ENCODE results near the gene BTN3A1.
A peak's percentile ranks its signal among the peaks of the same experiment; 100 is the strongest.
"Not testable (repeated sequence)": the region's sequence is repeated elsewhere in the genome, so short reads cannot be mapped to it uniquely, and the experiment has no call there.

Gene BTN3A1

GRCh38 chr6:26415036-26415614 lies 13.1 kb downstream of the BTN3A1 start:
- no peak for DNase-seq (ENCODE audit: low spot score)

GRCh38 chr6:26415791-26416190 lies 13.7 kb downstream of the BTN3A1 start:
- DNase-seq (ENCODE audit: low spot score), result no peak

- no peak for DNase-seq (ENCODE audit: low spot score)
Measured at GRCh38 chr6:26416288-26416687, 14.2 kb downstream of the BTN3A1 start.

GRCh38 chr6:26418077-26418476 lies 16.0 kb downstream of the BTN3A1 start:
- DNase-seq (ENCODE audit: low spot score), result not testable (repeated sequence)

- not testable (repeated sequence) for DNase-seq (ENCODE audit: low spot score)
Measured at GRCh38 chr6:26418795-26419194, 16.7 kb downstream of the BTN3A1 start.

GRCh38 chr6:26420688-26421171 lies 18.7 kb downstream of the BTN3A1 start:
- DNase-seq (ENCODE audit: low spot score), result no peak

GRCh38 chr6:26421259-26422144 lies 19.4 kb downstream of the BTN3A1 start:
- DNase-seq (ENCODE audit: low spot score), result peak; percentile 90

- DNase-seq (ENCODE audit: low spot score), result no peak
Measured at GRCh38 chr6:26422329-26422728, 20.3 kb downstream of the BTN3A1 start.

- no peak for DNase-seq (ENCODE audit: low spot score)
Measured at GRCh38 chr6:26426691-26427450, 24.8 kb downstream of the BTN3A1 start.

- DNase-seq (ENCODE audit: low spot score), result no peak
Measured at GRCh38 chr6:26427451-26427809, 25.4 kb downstream of the BTN3A1 start.

GRCh38 chr6:26428206-26428605 lies 26.1 kb downstream of the BTN3A1 start:
- no peak for DNase-seq (ENCODE audit: low spot score)

- no peak for DNase-seq (ENCODE audit: low spot score)
Measured at GRCh38 chr6:26430787-26431186, 28.7 kb downstream of the BTN3A1 start.

- DNase-seq (ENCODE audit: low spot score), result peak; percentile 26
Measured at GRCh38 chr6:26431258-26432172, 29.4 kb downstream of the BTN3A1 start.

GRCh38 chr6:26432627-26433201 lies 30.6 kb downstream of the BTN3A1 start:
- no peak for DNase-seq (ENCODE audit: low spot score)

- not testable (repeated sequence) for DNase-seq (ENCODE audit: low spot score)
Measured at GRCh38 chr6:26433680-26434079, 31.6 kb downstream of the BTN3A1 start.

GRCh38 chr6:26436018-26436417 lies 33.9 kb downstream of the BTN3A1 start:
- no peak for DNase-seq (ENCODE audit: low spot score)

- no peak for DNase-seq (ENCODE audit: low spot score)
Measured at GRCh38 chr6:26437550-26437949, 35.5 kb downstream of the BTN3A1 start.

GRCh38 chr6:26438000-26438399 lies 35.9 kb downstream of the BTN3A1 start:
- no peak for DNase-seq (ENCODE audit: low spot score)

GRCh38 chr6:26439151-26440125 lies 37.4 kb downstream of the BTN3A1 start:
- no peak for DNase-seq (ENCODE audit: low spot score)

GRCh38 chr6:26440977-26441358 lies 38.9 kb downstream of the BTN3A1 start:
- DNase-seq (ENCODE audit: low spot score), result no peak

Data from AG08396 (cell line).